ENCODE measurements around the gene STK32C. TPM values are rescaled to one million over a fixed set of nuclear protein-coding genes. Genes with fewer than 3 reads are reported as not detected.

STK32C gene
- total RNA-seq, 2 donors from 2014 or later, result 8.4 to 9.9 TPM

DNA sequence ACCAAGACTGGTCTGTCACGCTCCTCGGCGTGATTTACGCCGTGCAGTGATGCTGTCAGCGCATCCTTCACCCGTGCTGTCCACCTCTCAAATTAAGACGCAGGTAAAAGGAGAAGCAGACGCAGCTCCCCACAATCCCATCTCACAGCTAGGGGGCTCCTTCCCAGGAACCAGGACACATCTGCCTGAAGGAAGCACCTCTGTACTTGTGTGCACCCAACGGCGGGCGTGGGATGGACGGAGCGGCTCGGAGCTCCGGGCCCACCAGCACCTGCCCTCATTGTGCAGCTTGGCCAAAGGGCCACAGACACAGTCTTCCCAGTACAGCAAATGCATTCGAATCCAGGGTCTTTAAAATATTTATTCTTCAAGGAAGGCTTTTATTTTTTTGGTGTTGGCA is 55.3 kb downstream of the STK32C start:
- no peak overlapping the region for H3K27ac Mint-ChIP-seq
- H3K4me3 Mint-ChIP-seq, result no peak overlapping the region
- H3K4me1 Mint-ChIP-seq, result no peaks in the 10 kb centered on the region

GRCh38 chr10:132251928-132252327 is 55.8 kb downstream of the STK32C start:
- Mint-ChIP-seq H3K27me3 (ENCODE audit: insufficient read depth) (peaks cover 2% of the 10 kb centered on the region), H3K36me3 (ENCODE audit: low read depth) (no peaks in the 10 kb centered on the region), H3K4me1 (no peaks in the 10 kb centered on the region), H3K4me3 (no peak overlapping the region), H3K9me3 (no peaks in the 10 kb centered on the region), H3K27ac (no peak overlapping the region)
- H3K4me3 ChIP-seq (ENCODE audit: low read length), result no peak overlapping the region
- 87 to 90% methylated on average over 3 to 6 of the region's 6 CpGs for WGBS, 2 experiments (ENCODE audit: insufficient coverage in 1 of 2, insufficient read length in 1 of 2)
- no peak overlapping the region for H3K9ac ChIP-seq (ENCODE audit: extremely low read depth, low read length, poor library complexity, severe bottlenecking)
- H3K36me3 ChIP-seq (ENCODE audit: control insufficient read depth, insufficient read depth, low read length), result no peaks in the 10 kb centered on the region
- no peaks in the 10 kb centered on the region for H3K4me1 ChIP-seq (ENCODE audit: control insufficient read depth, insufficient read depth, low read length)
- DNase-seq, result no peak
- no peak for TF ChIP-seq CTCF (conservative IDR thresholded peaks at IDR 0.05)
- H3K27me3 ChIP-seq (ENCODE audit: control insufficient read depth, insufficient read depth, low read length, poor library complexity, severe bottlenecking), result no peaks in the 10 kb centered on the region
- no peaks in the 10 kb centered on the region for H3K9me3 ChIP-seq (ENCODE audit: control insufficient read depth, low read length)
- no peak overlapping the region for H3K27ac ChIP-seq (ENCODE audit: low read depth, low read length)

More for the DNA sequence above, 55.3 kb downstream of the STK32C start:
- no peaks in the 10 kb centered on the region for H3K36me3 Mint-ChIP-seq (ENCODE audit: low read depth)
- H3K27me3 Mint-ChIP-seq (ENCODE audit: insufficient read depth), result peaks cover 2% of the 10 kb centered on the region
- H3K27ac ChIP-seq (ENCODE audit: low read depth, low read length), result no peak overlapping the region
- H3K9ac ChIP-seq (ENCODE audit: extremely low read depth, low read length, poor library complexity, severe bottlenecking), result no peak overlapping the region
- H3K9me3 ChIP-seq (ENCODE audit: control insufficient read depth, low read length), result no peaks in the 10 kb centered on the region
- no peaks in the 10 kb centered on the region for H3K4me1 ChIP-seq (ENCODE audit: control insufficient read depth, insufficient read depth, low read length)
- no peaks in the 10 kb centered on the region for H3K9me3 Mint-ChIP-seq
- peak; percentile 52 for TF ChIP-seq CTCF (conservative IDR thresholded peaks at IDR 0.05)
- H3K27me3 ChIP-seq (ENCODE audit: control insufficient read depth, insufficient read depth, low read length, poor library complexity, severe bottlenecking), result no peaks in the 10 kb centered on the region
- 90 to 94% methylated on average over 9 to 17 of the region's 17 CpGs for WGBS, 2 experiments (ENCODE audit: insufficient coverage in 1 of 2, insufficient read length in 1 of 2)
- no peak overlapping the region for H3K4me3 ChIP-seq (ENCODE audit: low read length)
- DNase-seq, result no peak
- H3K36me3 ChIP-seq (ENCODE audit: control insufficient read depth, insufficient read depth, low read length), result no peaks in the 10 kb centered on the region

DNA sequence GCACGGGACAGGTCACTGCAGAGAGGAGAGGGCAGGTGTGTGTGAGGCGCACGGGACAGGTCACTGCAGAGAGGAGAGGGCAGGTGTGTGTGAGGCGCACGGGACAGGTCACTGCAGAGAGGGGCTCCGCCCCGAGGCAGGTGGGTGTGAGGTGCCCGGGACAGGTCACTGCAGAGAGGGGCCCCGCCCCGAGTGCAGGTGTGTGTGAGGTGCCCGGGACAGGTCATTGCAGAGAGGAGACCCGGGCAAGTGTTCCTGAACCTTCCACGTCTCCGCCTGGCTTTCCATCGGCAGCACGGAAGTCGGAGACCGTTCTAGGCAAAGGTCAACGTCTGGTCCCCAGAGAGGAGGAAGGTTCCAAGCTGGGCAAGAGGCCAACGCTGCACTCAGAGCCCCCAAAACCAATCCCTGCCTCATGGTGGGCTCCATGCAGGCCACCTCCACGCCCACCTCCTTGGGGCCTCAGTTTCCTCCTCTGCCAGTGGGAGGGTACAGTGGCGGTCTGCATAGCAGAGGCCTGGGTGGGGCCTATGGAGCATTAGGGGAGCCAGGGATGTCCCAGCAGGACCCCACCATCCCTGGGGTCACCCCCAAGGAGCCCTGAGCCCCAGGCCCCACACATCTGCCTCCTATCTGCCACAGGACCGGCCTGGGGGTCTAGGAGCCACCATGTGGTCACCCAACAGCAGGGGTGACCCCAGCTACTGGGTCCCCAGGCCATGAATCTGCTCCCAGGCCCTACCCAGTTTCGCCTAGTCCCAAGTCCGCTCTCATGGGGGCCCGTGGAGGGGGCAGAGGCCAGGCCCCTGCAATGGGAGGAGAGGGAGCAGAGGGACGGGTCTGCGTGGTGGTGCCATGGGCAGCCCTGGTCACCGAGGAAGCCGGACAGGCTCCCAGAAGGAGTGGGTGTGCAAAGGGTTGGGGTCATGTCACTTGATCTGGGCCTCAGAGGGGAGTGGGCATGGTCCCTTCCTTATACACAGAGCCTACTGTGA is 57.0 kb downstream of the STK32C start:
- Mint-ChIP-seq H3K4me3 (no peak overlapping the region), H3K9me3 (no peaks in the 10 kb centered on the region), H3K36me3 (ENCODE audit: low read depth) (no peaks in the 10 kb centered on the region), H3K4me1 (no peaks in the 10 kb centered on the region), H3K27me3 (ENCODE audit: insufficient read depth) (peaks cover 2% of the 10 kb centered on the region), H3K27ac (no peak overlapping the region)
- TF ChIP-seq CTCF (conservative IDR thresholded peaks at IDR 0.05), result no peak
- Histone ChIP-seq H3K36me3 (ENCODE audit: control insufficient read depth, insufficient read depth, low read length) (no peaks in the 10 kb centered on the region), H3K27ac (ENCODE audit: low read depth, low read length) (no peak overlapping the region), H3K27me3 (ENCODE audit: control insufficient read depth, insufficient read depth, low read length, poor library complexity, severe bottlenecking) (no peaks in the 10 kb centered on the region), H3K9me3 (ENCODE audit: control insufficient read depth, low read length) (no peaks in the 10 kb centered on the region), H3K4me1 (ENCODE audit: control insufficient read depth, insufficient read depth, low read length) (no peaks in the 10 kb centered on the region), H3K9ac (ENCODE audit: extremely low read depth, low read length, poor library complexity, severe bottlenecking) (no peak overlapping the region), H3K4me3 (ENCODE audit: low read length) (no peak overlapping the region)
- 88 to 94% methylated on average over 18 to 27 of the region's 30 CpGs for WGBS, 2 experiments (ENCODE audit: insufficient coverage in 1 of 2, insufficient read length in 1 of 2)
- no peak for DNase-seq

Data from endodermal cell (in vitro differentiated cells).